Mesendoderm (in vitro differentiated cells): ENCODE measurements around the gene ITGA2.

Source experiments
- DNase-seq: peaks from one replicate; pipeline ENCODE4 v3.0.0; 2013
- H2AK5ac ChIP-seq: 2 replicates; pipeline ENCODE4 v1.6.1; 2013; ENCODE audit warnings: low read length, inconsistent platforms
- H2BK120ac ChIP-seq: 2 replicates; pipeline ENCODE4 v1.6.1; 2013; ENCODE audit warnings: low read depth, mild to moderate bottlenecking, low read length, moderate library complexity, mixed read lengths
- H2BK15ac ChIP-seq: replicated peaks from 2 replicates; pipeline ENCODE4 v1.6.1; 2013; ENCODE audit warnings: low read depth, mild to moderate bottlenecking, moderate library complexity
- H2BK5ac ChIP-seq: 2 replicates; pipeline ENCODE4 v1.6.1; 2013; ENCODE audit warnings: low read length, inconsistent platforms
- H3K18ac ChIP-seq: 2 replicates; pipeline ENCODE4 v1.6.1; 2013; ENCODE audit warnings: mild to moderate bottlenecking, low read length, mixed read lengths
- H3K23ac ChIP-seq: one replicate; pipeline ENCODE4 v1.6.1; 2013; ENCODE audit warnings: low read length
- H3K27ac ChIP-seq: 2 replicates; pipeline ENCODE4 v1.5.1; 2013; ENCODE audit warnings: low read depth, mild to moderate bottlenecking, inconsistent platforms, low read length, moderate library complexity
- H3K27me3 ChIP-seq: 2 replicates; pipeline ENCODE4 v1.6.1; 2013; ENCODE audit warnings: low read length, control low read depth, mild to moderate bottlenecking, inconsistent platforms; ENCODE audit not compliant: insufficient read depth, poor library complexity
- H3K36me3 ChIP-seq: 2 replicates; pipeline ENCODE4 v1.6.1; 2013; ENCODE audit warnings: low read length, inconsistent platforms; ENCODE audit not compliant: control insufficient read depth, insufficient read depth
- H3K4ac ChIP-seq: one replicate; pipeline ENCODE4 v1.6.1; 2013; ENCODE audit warnings: low read depth, mild to moderate bottlenecking, low read length, moderate library complexity
- H3K4me1 ChIP-seq: 2 replicates; pipeline ENCODE4 v1.6.1; 2013; ENCODE audit warnings: low read depth, low read length, inconsistent platforms; ENCODE audit not compliant: control insufficient read depth
- H3K4me2 ChIP-seq: 2 replicates; pipeline ENCODE4 v1.6.1; 2013; ENCODE audit warnings: low read length
- H3K4me3 ChIP-seq: 2 replicates; pipeline ENCODE4 v1.5.1; 2013; ENCODE audit warnings: mild to moderate bottlenecking, low read length
- H3K56ac ChIP-seq: one replicate; pipeline ENCODE4 v1.6.1; 2013; ENCODE audit warnings: low read length
- H3K79me1 ChIP-seq: 2 replicates; pipeline ENCODE4 v1.6.1; 2013; ENCODE audit warnings: low read length, inconsistent platforms
- H3K79me2 ChIP-seq: 2 replicates; pipeline ENCODE4 v1.6.1; 2013; ENCODE audit warnings: mild to moderate bottlenecking, low read length; ENCODE audit not compliant: control insufficient read depth, insufficient read depth
- H3K9ac ChIP-seq: 2 replicates; pipeline ENCODE4 v1.6.1; 2013; ENCODE audit warnings: low read length, inconsistent platforms
- H4K5ac ChIP-seq: one replicate; pipeline ENCODE4 v1.6.1; 2013; ENCODE audit warnings: low read length
- H4K8ac ChIP-seq: one replicate; pipeline ENCODE4 v1.6.1; 2013; ENCODE audit warnings: low read depth, mild to moderate bottlenecking, control low read depth, low read length, moderate library complexity
- WGBS: extraction: QIAGEN DNeasy Blood & Tissue Kit; methylation state at CpG from one replicate; pipeline ENCODE4 v1.1.7; 2013; ENCODE audit warnings: low lambda C conversion rate, missing lambda C conversion rate; ENCODE audit not compliant: insufficient coverage; ENCODE audit errors: extremely low coverage; 5-methylcytosine and 5-hydroxymethylcytosine counted together

ITGA2 gene

DNA sequence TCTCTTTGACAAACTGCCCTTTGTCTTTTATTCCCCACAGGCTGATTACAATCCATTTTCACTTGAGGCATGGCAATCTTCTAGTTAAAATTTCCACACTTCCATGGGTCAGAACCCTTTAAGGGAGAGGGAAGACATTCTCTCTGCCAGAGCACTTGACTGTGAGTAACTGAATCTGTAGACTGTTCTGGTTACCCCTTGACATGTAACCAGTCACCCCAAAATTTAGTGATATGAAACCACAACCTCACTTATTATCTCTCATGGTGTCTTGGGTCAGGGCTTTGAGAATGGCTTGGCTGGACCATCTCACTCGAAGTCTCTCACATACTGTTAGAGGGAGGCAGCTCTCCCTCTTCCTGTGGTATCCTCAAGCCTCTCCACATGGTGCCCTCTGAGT, 14.0 kb downstream of the ITGA2 start:
- Histone ChIP-seq H3K79me1 (no peaks in the 10 kb centered on the region), H2BK15ac (no peak overlapping the region), H3K23ac (no peak overlapping the region), H3K4me3 (no peak overlapping the region), H4K8ac (no peak overlapping the region), H3K4ac (no peak overlapping the region), H3K9ac (no peak overlapping the region), H3K36me3 (no peaks in the 10 kb centered on the region), H3K4me1 (no peaks in the 10 kb centered on the region), H2BK120ac (no peak overlapping the region), H3K18ac (no peak overlapping the region), H4K5ac (no peak overlapping the region), H3K27me3 (no peaks in the 10 kb centered on the region), H3K27ac (no peak overlapping the region), H2BK5ac (no peak overlapping the region), H3K79me2 (no peaks in the 10 kb centered on the region), H3K4me2 (no peak overlapping the region), H3K56ac (no peak overlapping the region), H2AK5ac (no peak overlapping the region)
- no CpG with 5 or more reads among the region's 1 CpG for WGBS
- DNase-seq = no peak

DNA sequence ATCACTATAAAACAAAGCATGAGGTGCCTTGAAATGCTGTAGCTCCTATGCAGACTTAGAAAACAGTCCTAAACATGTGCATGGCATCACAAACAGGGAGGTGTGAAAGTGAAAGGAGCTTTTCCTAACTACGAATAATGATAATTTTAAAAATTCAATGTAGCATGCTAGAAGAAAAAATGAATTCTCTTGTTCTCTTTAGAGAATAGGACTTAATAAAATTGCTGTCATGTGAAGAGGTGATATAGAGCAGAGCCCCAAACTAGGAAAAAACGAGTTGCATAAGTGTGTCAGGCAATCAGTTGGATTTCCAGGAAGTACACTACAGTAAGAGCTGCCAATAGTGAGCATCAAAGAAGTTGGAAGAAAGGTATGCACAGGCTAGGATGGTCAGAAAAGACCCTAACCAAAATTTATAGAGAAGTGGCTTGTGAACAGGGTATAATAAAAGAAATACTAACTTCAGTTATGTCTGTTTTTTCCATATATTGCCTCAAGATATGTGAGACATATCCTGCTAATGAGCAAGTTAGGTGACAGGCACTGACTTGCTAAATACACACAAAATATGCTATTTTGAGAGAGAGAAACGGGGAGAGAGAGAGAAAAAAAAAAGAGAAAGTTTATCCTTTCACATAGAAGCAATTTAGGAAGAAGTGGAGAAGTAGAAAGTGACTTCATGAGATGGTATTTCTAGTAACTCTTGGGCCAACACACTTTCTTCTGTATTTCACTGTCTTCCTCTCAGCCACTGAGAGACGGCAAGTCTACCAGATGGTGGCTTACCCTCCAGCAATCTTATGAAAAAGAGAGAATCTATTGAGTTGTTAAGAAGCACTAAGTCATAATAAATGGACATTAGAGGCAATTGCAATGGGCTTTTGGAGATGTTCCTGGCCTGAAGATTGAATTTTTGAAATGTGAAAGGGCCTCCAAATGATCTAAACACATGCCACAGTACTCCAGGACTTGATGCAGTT, 18.0 kb downstream of the ITGA2 start:
- DNase-seq = no peak
- Histone ChIP-seq H3K36me3 (no peaks in the 10 kb centered on the region), H4K5ac (no peak overlapping the region), H3K4me3 (no peak overlapping the region), H3K79me1 (no peaks in the 10 kb centered on the region), H3K56ac (no peak overlapping the region), H2BK15ac (no peak overlapping the region), H3K4me1 (no peaks in the 10 kb centered on the region), H3K4me2 (no peak overlapping the region), H4K8ac (no peak overlapping the region), H2AK5ac (no peak overlapping the region), H3K79me2 (no peaks in the 10 kb centered on the region), H2BK120ac (no peak overlapping the region), H3K9ac (no peak overlapping the region), H2BK5ac (no peak overlapping the region), H3K4ac (no peak overlapping the region), H3K18ac (no peak overlapping the region), H3K23ac (no peak overlapping the region), H3K27ac (no peak overlapping the region), H3K27me3 (no peaks in the 10 kb centered on the region)
- whole genome bisulfite sequencing = no CpG with 5 or more reads among the region's 4 CpGs

DNA sequence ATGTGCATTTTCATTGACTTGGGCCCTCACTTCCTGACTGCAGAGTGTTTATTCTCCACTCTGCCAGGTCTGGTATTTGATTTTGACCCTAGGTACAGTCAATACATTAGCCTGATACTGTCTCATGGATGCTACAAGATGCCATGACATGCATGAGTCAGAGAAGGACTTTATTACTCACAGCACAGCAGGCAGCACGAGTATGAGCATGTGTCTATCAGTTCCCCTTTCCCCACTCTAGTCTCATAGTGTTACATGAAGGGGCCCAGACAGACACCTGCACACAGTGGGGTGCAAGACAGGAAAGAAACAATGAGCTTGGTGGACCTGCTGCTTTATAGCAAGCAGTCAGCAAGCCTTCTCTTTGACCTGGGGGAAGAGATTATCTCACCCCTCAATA, 19.6 kb downstream of the ITGA2 start:
- Histone ChIP-seq H4K8ac (no peak overlapping the region), H3K56ac (no peak overlapping the region), H3K27ac (no peak overlapping the region), H3K4me2 (no peak overlapping the region), H3K18ac (no peak overlapping the region), H3K4ac (no peak overlapping the region), H3K9ac (no peak overlapping the region), H3K79me2 (no peaks in the 10 kb centered on the region), H3K23ac (no peak overlapping the region), H3K4me1 (no peaks in the 10 kb centered on the region), H3K4me3 (no peak overlapping the region), H3K36me3 (no peaks in the 10 kb centered on the region), H2BK5ac (no peak overlapping the region), H2BK15ac (no peak overlapping the region), H2AK5ac (no peak overlapping the region), H3K27me3 (no peaks in the 10 kb centered on the region), H3K79me1 (no peaks in the 10 kb centered on the region), H4K5ac (no peak overlapping the region), H2BK120ac (no peak overlapping the region)
- no CpG with 5 or more reads among the region's 1 CpG for WGBS
- no peak for DNase-seq

DNA sequence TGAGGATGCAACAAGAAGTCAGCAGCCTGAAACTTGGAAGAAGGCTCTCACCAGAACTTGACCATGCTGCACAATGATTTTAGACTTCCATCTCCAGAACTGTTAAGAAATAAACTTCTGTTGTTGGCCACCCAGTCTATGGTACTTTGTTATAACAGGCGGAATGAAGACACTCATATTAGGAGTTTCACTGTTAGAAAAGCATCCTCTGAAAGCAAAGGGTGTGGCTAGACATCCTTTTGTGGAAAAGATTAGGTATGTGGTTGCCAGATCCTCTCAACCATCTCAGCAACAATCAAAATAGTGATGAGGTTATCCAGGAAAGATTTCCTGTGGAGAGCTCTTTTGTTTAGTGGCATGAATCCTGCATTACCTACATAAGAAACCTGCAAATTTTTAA, 20.7 kb downstream of the ITGA2 start:
- no peaks in the 10 kb centered on the region for H3K4me1 ChIP-seq
- no peaks in the 10 kb centered on the region for H3K36me3 ChIP-seq
- no peak overlapping the region for H3K4me2 ChIP-seq
- no peaks in the 10 kb centered on the region for H3K79me2 ChIP-seq
- no peak overlapping the region for H3K4ac ChIP-seq
- no peak overlapping the region for H3K23ac ChIP-seq
- H3K4me3 ChIP-seq = no peak overlapping the region
- no peaks in the 10 kb centered on the region for H3K27me3 ChIP-seq
- H2BK5ac ChIP-seq = no peak overlapping the region
- H4K8ac ChIP-seq = no peak overlapping the region
- no peak overlapping the region for H2BK120ac ChIP-seq
- no peak overlapping the region for H3K27ac ChIP-seq
- H2BK15ac ChIP-seq = no peak overlapping the region
- H4K5ac ChIP-seq = no peak overlapping the region
- H3K56ac ChIP-seq = no peak overlapping the region
- no peak for DNase-seq
- H3K79me1 ChIP-seq = no peaks in the 10 kb centered on the region
- H2AK5ac ChIP-seq = no peak overlapping the region
- H3K9ac ChIP-seq = no peak overlapping the region
- H3K18ac ChIP-seq = no peak overlapping the region
- WGBS = no CpG with 5 or more reads among the region's 1 CpG

DNA sequence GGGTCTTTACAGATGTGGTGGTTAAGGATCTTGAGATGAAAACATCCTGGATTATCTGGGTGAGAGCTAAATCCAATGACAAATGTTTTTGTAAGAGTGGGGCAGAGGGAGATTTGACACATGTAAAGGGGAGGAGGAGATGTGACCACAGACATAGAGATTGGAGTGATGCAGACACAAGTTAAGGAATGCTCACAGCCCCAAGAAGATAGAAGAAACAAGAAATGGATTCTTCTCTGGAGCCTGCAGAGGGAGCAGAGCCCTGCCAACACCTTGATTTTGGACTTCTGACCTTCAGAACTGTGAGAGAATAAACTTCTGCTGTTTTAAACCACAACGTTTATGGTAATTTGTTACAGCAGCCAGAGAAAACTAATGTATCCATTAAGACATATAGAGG, 21.7 kb downstream of the ITGA2 start:
- Histone ChIP-seq H4K8ac (no peak overlapping the region), H3K23ac (no peak overlapping the region), H3K9ac (no peak overlapping the region), H3K56ac (no peak overlapping the region), H2AK5ac (no peak overlapping the region), H2BK120ac (no peak overlapping the region), H2BK5ac (no peak overlapping the region), H3K79me2 (no peaks in the 10 kb centered on the region), H2BK15ac (no peak overlapping the region), H3K18ac (no peak overlapping the region), H4K5ac (no peak overlapping the region), H3K36me3 (no peaks in the 10 kb centered on the region), H3K4me1 (no peaks in the 10 kb centered on the region), H3K27ac (no peak overlapping the region), H3K4me3 (no peak overlapping the region), H3K27me3 (no peaks in the 10 kb centered on the region), H3K4me2 (no peak overlapping the region), H3K4ac (no peak overlapping the region), H3K79me1 (no peaks in the 10 kb centered on the region)
- WGBS = no CpG with 5 or more reads among the region's 1 CpG
- DNase-seq = no peak

DNA sequence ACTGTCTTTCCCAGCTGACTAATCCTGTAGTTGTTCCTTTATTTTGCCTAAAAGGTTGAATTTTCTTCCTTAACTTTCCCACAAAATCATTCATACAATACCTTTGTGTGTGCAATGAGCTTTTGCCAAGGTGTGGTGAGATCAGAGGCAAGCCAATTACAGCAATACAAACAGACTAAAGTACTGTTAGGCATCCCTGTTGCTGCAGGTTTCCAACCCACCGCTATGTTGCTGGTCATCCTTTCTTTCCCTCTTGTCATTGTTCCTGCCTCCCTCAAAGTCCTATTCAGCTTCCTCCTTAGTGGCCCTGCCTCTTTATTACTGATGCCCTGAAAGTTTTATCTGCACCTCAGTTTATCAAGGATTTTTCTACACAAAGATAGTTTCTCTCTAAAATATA, 22.1 kb downstream of the ITGA2 start:
- Histone ChIP-seq H3K27me3 (no peaks in the 10 kb centered on the region), H3K4me2 (no peak overlapping the region), H3K4ac (no peak overlapping the region), H3K56ac (no peak overlapping the region), H3K4me3 (no peak overlapping the region), H3K23ac (no peak overlapping the region), H2BK5ac (no peak overlapping the region), H3K4me1 (no peaks in the 10 kb centered on the region), H3K79me1 (no peaks in the 10 kb centered on the region), H3K18ac (no peak overlapping the region), H3K36me3 (no peaks in the 10 kb centered on the region), H3K27ac (no peak overlapping the region), H2BK15ac (no peak overlapping the region), H3K9ac (no peak overlapping the region), H2BK120ac (no peak overlapping the region), H4K5ac (no peak overlapping the region), H4K8ac (no peak overlapping the region), H2AK5ac (no peak overlapping the region), H3K79me2 (no peaks in the 10 kb centered on the region)
- WGBS = no CpG with 5 or more reads among the region's 1 CpG
- no peak for DNase-seq
